Loucy (cell line): ENCODE data around the gene NLRP3.

Source experiments
- H2AFZ ChIP-seq: fragments of 200-600 bp; sonication (generic); 2 replicates; pipeline ENCODE4 v1.6.0; 2016; ENCODE audit warnings: antibody characterized with exemption, mild to moderate bottlenecking, low read length, moderate library complexity
- H3F3A ChIP-seq: fragments of 200-600 bp; 2 replicates; pipeline ENCODE4 v1.6.0; 2016; ENCODE audit warnings: antibody characterized with exemption, low read depth, mild to moderate bottlenecking
- H3K27me3 ChIP-seq: fragments of 200-600 bp; sonication (generic); 2 replicates; pipeline ENCODE4 v1.6.1; 2014; ENCODE audit warnings: low read length, mild to moderate bottlenecking; ENCODE audit not compliant: insufficient read depth, poor library complexity, severe bottlenecking
- H3K36me3 ChIP-seq: fragments of 200-600 bp; sonication (generic); 2 replicates; pipeline ENCODE4 v1.6.1; 2016; ENCODE audit warnings: low read length; ENCODE audit not compliant: insufficient read depth
- H3K4me1 ChIP-seq: fragments of 200-600 bp; sonication (generic); 2 replicates; pipeline ENCODE4 v1.5.1; 2014; ENCODE audit warnings: low read length, mild to moderate bottlenecking; ENCODE audit not compliant: insufficient read depth, poor library complexity, severe bottlenecking
- H3K4me2 ChIP-seq: fragments of 200-600 bp; sonication (generic); 2 replicates; pipeline ENCODE4 v1.6.0; 2014; ENCODE audit warnings: antibody characterized with exemption, low read length, low read depth, mild to moderate bottlenecking; ENCODE audit not compliant: poor library complexity, severe bottlenecking
- H3K4me3 ChIP-seq: fragments of 200-600 bp; sonication (generic); 2 replicates; pipeline ENCODE4 v1.5.1; 2014; ENCODE audit warnings: low read length, mild to moderate bottlenecking, mixed read lengths; ENCODE audit not compliant: poor library complexity, severe bottlenecking
- H3K79me2 ChIP-seq: fragments of 200-600 bp; sonication (generic); 2 replicates; pipeline ENCODE4 v1.6.1; 2014; ENCODE audit warnings: low read length; ENCODE audit not compliant: insufficient read depth
- H3K9ac ChIP-seq: fragments of 200-600 bp; sonication (generic); 2 replicates; pipeline ENCODE4 v1.6.0; 2014; ENCODE audit warnings: mild to moderate bottlenecking, low read depth, low read length, moderate library complexity; ENCODE audit not compliant: poor library complexity, severe bottlenecking
- H3K9me2 ChIP-seq: fragments of 200-600 bp; sonication (generic); replicated peaks from 2 replicates; pipeline ENCODE4 v1.6.1; 2016; ENCODE audit warnings: low read depth, low read length, mixed read lengths
- H3K9me3 ChIP-seq: fragments of 200-600 bp; sonication (generic); 2 replicates; pipeline ENCODE4 v1.6.1; 2014; ENCODE audit warnings: mild to moderate bottlenecking, antibody characterized with exemption, low read length, low read depth; ENCODE audit not compliant: insufficient read depth
- H4K20me1 ChIP-seq: fragments of 200-600 bp; sonication (generic); 2 replicates; pipeline ENCODE4 v1.6.0; 2014; ENCODE audit warnings: antibody characterized with exemption, low read length, mild to moderate bottlenecking; ENCODE audit not compliant: insufficient read depth, poor library complexity, severe bottlenecking
- CTCF ChIP-seq: fragments of 200-600 bp; sonication (generic); conservative IDR thresholded peaks from 2 replicates; pipeline ENCODE4 v1.5.1; 2014; ENCODE audit warnings: mild to moderate bottlenecking, antibody characterized with exemption, low read length
- EZH2phosphoT487 ChIP-seq: fragments of 200-600 bp; IDR thresholded peaks from 2 replicates; pipeline ENCODE4 v1.6.1; 2018; ENCODE audit warnings: antibody characterized with exemption, mild to moderate bottlenecking, moderate library complexity, borderline replicate concordance

The NLRP3 gene

DNA sequence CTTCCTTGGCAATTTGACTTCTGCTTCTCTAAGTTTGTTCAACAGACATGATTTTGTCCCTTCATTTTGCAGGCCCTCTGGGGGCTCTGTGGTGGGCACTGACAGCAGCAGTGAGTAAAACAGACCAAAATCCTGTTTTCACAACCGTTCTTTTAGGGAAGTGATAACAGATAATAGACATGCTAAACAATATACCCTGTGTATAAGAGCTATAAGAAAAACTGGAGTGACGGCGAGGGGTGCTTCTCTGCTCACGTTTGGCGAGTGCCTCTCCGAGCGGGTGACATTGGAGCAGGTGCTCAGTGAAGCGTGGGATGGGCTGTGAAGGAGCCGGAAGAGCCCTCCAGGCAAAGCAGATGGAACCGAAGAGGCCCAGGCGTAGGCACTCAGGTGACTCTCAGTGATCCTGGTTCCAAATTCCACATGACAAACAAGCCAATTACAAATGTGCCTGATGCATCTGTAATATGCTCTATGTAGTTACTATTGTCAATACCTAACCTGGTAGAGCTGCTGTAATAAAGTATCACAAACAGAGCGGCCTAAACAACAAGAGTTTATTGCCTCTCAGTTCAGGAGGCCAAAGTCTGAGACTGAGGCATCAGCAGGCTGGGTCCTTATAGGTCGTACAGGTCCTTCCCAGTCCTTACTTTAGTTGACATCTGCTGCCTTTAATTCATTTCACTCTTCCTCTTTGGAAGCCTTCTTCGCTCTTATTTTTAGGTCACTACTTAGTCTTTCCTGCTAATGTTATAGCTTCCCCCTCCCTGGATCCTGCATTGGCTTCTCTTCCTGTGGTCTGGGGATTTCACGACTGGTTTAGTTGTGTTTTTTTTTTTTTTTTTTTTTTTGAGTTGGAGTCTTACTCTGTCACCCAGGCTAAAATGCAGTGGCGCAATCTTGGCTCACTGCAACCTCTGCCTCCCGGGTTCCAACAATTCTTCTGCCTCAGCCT lies 21.9 kb downstream of the NLRP3 start:
- Histone ChIP-seq H3K9ac (no peak overlapping the region), H3K4me2 (no peak overlapping the region), H4K20me1 (no peaks in the 10 kb centered on the region), H2AFZ (no peak overlapping the region), H3K79me2 (no peaks in the 10 kb centered on the region), H3K27me3 (no peaks in the 10 kb centered on the region), H3K4me1 (peaks cover 4% of the 10 kb centered on the region), H3K9me2 (no peaks in the 10 kb centered on the region), H3K4me3 (no peak overlapping the region), H3K36me3 (peaks cover 21% of the 10 kb centered on the region), H3K9me3 (no peaks in the 10 kb centered on the region), H3F3A (no peaks in the 10 kb centered on the region)
- TF ChIP-seq CTCF (no peak), EZH2phosphoT487 (no peak)

GRCh38 chr1:247440001-247440620 lies 24.1 kb downstream of the NLRP3 start:
- Histone ChIP-seq H4K20me1 (no peaks in the 10 kb centered on the region), H3K4me3 (no peak overlapping the region)

DNA sequence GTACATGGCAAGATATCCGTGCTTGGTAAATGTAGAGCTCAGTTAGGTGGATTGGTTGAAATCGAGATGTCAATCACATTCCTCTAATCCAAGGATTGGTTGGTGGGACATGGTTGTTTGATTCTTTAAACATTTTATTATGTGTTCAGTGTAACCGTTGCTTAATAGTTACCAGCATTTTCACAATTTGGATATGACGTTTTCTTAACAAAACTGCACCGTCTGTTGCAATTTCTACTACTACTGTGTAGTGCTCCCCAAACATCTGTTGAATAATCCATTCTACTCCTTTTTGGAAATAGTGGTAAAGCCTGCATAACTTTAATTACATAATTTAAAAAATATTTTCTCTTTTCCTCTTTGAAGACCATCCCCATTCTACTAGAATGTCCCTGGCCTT lies 25.6 kb downstream of the NLRP3 start:
- Histone ChIP-seq H3F3A (no peaks in the 10 kb centered on the region), H3K36me3 (peaks cover 42% of the 10 kb centered on the region), H3K9me2 (no peaks in the 10 kb centered on the region), H3K9ac (no peak overlapping the region), H4K20me1 (no peaks in the 10 kb centered on the region), H3K27me3 (no peaks in the 10 kb centered on the region), H3K9me3 (no peaks in the 10 kb centered on the region), H3K4me2 (no peak overlapping the region), H3K4me3 (no peak overlapping the region), H2AFZ (no peak overlapping the region), H3K4me1 (no peaks in the 10 kb centered on the region), H3K79me2 (no peaks in the 10 kb centered on the region)
- TF ChIP-seq EZH2phosphoT487 (no peak), CTCF (no peak)

More at GRCh38 chr1:247440001-247440620, 24.1 kb downstream of the NLRP3 start:
- H3K9ac ChIP-seq: no peak overlapping the region
- H3K4me2 ChIP-seq: no peak overlapping the region
- no peaks in the 10 kb centered on the region for H3K27me3 ChIP-seq
- H2AFZ ChIP-seq: no peak overlapping the region
- H3K79me2 ChIP-seq: no peaks in the 10 kb centered on the region
- H3K9me3 ChIP-seq: no peaks in the 10 kb centered on the region
- TF ChIP-seq EZH2phosphoT487: no peak
- no peak for TF ChIP-seq CTCF
- H3K9me2 ChIP-seq: no peaks in the 10 kb centered on the region
- peaks cover 35% of the 10 kb centered on the region for H3K36me3 ChIP-seq
- H3K4me1 ChIP-seq: peaks cover 3% of the 10 kb centered on the region
- H3F3A ChIP-seq: no peaks in the 10 kb centered on the region
